Epithelial cell of proximal tubule (primary cell): Measurements from ENCODE around the gene BHLHA9. TPM values are rescaled to one million over a fixed set of nuclear protein-coding genes. Genes with fewer than 3 reads are reported as not detected.

Source experiments
- DNase-seq: peaks from one replicate; pipeline ENCODE4 v3.0.0-alpha.2; 2011; ENCODE audit warnings: low read depth
- H3K4me3 ChIP-seq: 2 replicates; pipeline ENCODE4 v1.5.1; 2011; ENCODE audit warnings: low read depth, mild to moderate bottlenecking, low read length
- total RNA-seq: library from RNA; depleted of rRNA; stranded (reverse); fragments of >200 nt; gene quantifications from 2 replicates; pipeline ENCODE4 v1.2.3, GENCODE V29; 2015
- TF ChIP-seq, protein P1 (sequence below): conservative IDR thresholded peaks from 2 replicates; pipeline ENCODE4 v1.5.1; 2012; ENCODE audit warnings: low read depth, mild to moderate bottlenecking, low read length

BHLHA9 gene
- total RNA-seq, 1 donor from 2014 or later = not detected

DNA sequence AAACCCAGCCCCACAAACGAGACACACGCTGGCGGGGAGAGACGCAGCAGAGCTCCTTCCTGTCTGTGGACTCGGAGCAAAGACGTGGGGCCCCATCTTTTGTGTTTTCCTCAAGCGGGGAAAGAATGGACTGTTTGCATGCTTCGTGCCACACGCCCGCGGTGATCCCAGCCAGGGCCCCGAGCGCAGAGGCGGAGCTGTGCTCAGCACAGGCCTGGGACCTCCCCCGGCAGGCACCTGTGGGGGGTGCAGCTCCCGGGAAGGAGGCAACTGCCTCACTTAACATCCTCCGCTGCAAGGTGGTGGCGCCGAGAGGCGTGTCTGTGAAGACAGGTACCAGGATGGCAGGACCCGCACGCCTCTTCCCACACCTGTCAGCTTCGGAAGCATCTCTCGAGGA, 28.4 kb downstream of the BHLHA9 start:
- no peak for DNase-seq
- TF ChIP-seq, protein P1, sequence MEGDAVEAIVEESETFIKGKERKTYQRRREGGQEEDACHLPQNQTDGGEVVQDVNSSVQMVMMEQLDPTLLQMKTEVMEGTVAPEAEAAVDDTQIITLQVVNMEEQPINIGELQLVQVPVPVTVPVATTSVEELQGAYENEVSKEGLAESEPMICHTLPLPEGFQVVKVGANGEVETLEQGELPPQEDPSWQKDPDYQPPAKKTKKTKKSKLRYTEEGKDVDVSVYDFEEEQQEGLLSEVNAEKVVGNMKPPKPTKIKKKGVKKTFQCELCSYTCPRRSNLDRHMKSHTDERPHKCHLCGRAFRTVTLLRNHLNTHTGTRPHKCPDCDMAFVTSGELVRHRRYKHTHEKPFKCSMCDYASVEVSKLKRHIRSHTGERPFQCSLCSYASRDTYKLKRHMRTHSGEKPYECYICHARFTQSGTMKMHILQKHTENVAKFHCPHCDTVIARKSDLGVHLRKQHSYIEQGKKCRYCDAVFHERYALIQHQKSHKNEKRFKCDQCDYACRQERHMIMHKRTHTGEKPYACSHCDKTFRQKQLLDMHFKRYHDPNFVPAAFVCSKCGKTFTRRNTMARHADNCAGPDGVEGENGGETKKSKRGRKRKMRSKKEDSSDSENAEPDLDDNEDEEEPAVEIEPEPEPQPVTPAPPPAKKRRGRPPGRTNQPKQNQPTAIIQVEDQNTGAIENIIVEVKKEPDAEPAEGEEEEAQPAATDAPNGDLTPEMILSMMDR = no peak
- H3K4me3 ChIP-seq = no peak overlapping the region

DNA sequence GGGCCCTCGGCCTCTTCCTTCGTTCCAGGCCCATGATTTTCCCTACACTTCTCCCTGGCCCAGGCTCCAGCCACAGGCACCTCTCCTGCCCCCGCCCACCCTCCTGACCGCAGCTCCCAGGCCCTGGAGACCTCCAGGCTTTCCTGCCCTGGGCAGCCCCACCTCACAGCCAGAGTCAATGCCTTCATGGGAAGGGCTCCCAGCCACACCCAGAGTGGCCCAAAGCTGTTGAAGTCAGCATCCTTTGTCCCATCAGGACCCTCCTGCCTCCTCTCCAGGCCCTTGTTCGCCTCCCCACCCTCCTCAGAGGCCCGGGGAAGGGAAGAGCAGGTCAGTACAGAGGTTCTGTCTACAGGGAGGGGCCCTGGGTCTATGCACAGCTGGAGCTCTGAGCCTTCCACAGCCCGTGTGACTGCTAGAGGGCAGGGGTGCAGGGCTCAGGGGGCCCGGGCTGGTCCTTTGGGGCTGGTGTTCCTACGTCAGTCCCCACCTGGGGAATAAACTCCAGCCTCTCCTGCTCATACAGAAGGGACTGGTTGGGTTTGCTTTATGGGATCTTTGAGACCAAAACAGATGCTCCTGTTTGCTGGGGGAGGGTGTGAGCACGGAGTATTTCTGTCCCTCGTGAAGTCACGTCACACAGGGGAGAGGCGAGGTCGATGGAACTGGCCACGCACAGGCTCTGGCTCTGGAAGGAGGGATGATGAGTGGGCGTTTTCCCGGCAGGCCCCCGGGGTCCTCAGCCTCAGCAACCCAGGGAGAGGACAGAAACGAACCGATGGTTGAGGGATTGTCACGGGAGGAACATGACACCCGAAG, 29.5 kb downstream of the BHLHA9 start:
- TF ChIP-seq, protein P1 = no peak
- no peak overlapping the region for H3K4me3 ChIP-seq
- DNase-seq = no peak

DNA sequence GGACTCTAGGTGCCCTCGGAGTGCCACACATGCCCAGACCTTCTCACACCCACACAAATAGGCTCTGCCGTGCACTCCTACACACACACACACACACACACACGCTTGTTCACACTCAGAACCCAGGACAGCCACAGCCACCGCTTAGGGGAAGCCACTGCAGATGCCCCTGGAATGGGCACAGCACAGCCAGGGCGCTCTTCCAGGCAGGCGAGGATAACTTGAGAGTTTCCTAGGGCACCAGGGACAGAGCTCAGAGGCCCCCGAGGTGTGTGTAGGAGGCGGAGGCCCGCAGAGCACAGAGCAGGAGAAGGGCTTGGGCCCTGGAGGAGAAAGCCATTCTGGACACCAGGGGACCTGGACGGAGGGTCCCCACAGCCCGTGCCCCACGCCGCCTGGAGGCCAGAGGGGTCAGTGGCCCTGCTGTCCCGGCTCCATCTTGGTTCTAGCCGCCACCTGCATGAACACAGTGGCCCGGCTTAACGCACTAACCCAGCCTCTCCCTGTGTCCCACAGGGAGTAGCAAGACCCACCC, 30.2 kb downstream of the BHLHA9 start:
- no peak overlapping the region for H3K4me3 ChIP-seq
- DNase-seq = no peak
- TF ChIP-seq, protein P1 = no peak

DNA sequence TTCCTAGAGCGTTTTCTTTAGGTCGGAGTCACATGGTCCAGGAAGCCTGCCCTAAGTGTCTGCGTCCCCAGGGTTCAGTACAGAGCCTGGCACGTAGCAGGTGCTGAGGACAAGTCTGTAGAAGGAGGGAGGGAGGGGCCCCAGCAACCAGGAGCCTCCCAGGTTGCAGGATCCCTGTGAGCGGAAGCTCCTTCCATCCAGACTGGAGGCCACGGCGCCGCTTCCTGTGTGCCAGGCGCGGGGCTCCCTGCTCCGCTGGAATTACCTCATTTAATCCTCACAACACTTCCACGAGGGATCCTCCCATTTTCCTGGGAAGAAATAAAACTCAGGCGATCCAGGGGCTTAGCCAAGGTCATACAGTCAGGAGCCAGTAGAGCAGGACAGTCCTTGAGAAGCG, 31.3 kb downstream of the BHLHA9 start:
- no peak for DNase-seq

DNA sequence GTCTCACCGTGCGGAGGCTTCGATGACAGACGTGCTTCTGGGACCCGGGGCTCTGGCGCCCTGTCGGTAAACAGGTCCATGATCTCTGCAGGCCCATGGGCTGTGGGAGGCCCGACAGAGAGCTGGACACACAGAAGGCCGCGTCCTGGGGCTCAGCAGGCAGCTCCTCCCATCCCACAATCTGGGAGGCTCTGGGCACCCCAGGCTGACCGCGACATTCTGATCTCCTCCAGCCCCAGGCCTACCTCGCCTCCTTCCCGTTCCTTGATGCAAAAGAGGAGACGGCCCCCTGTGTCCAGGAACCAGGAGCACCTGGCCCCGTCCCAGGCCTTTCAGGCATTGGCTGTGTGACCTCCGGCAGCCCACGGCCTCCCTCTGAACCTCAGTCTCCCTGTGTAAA, 32.5 kb downstream of the BHLHA9 start:
- no peak for DNase-seq
- H3K4me3 ChIP-seq = no peak overlapping the region
- TF ChIP-seq, protein P1 = no peak

More for the DNA sequence above, 31.3 kb downstream of the BHLHA9 start:
- TF ChIP-seq, protein P1 = no peak
- no peak overlapping the region for H3K4me3 ChIP-seq

DNA sequence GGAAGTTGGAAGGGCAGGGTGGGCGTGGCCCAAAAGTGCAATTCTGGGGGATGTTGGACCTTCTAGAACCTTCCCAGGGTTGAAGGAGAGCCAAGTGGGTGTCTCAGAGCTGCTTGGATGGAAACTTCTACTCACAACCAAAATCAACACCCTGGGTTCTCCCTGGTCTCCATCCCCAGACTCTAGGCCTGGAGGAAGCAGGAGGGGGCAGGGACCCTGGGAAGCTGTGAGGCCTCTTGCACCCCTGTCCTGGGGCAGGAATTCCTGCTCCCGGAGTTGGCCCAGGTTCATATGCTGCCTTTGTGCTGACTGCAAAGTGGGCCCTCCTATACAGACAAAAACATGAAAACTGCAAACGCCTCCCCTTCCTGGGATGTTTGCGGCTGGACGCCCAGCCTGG, 34.3 kb downstream of the BHLHA9 start:
- DNase-seq = no peak
- no peak overlapping the region for H3K4me3 ChIP-seq
- TF ChIP-seq, protein P1 = no peak
